HEK293 (cell line): Measurements from ENCODE around the gene SEMA3G.

Source experiments
- CTCF ChIA-PET: fragments of 350-600 bp; formaldehyde crosslinking; extraction: SDS; loops from one replicate; lab custom pipeline; 2021; ENCODE audit warnings: antibody characterized with exemption; lab: Yijun Ruan, JAX
- POLR2A ChIA-PET: fragments of 300-600 bp; formaldehyde crosslinking; extraction: SDS; loops from one replicate; lab custom pipeline; 2020; ENCODE audit warnings: antibody characterized with exemption, inconsistent platforms; lab: Yijun Ruan, JAX
- H3K27ac ChIP-seq: fragments of 200-500 bp; sonication (Bioruptor generic); 2 replicates; pipeline ENCODE4 v1.5.1; 2014; ENCODE audit warnings: low read depth, low read length, control low read depth, inconsistent platforms; ENCODE audit errors: extremely low read depth
- H3K36me3 ChIP-seq, 2 experiments: fragments of 200-500 bp in 1 of 2; sonication (Bioruptor generic) in 1 of 2; 1 replicate in 1 of 2; 2 replicates in 1 of 2; pipeline ENCODE4 v1.5.1; 2014 to 2017; ENCODE audit warnings: inconsistent platforms in 2 of 2, low read length in 2 of 2; ENCODE audit not compliant: control insufficient read depth in 2 of 2, insufficient read depth in 1 of 2
- H3K4me1 ChIP-seq: fragments of 200-500 bp; sonication (Bioruptor generic); 2 replicates; pipeline ENCODE4 v1.5.1; 2014; ENCODE audit warnings: mild to moderate bottlenecking, low read length, inconsistent platforms; ENCODE audit not compliant: control insufficient read depth, insufficient read depth
- H3K4me3 ChIP-seq: 2 replicates; pipeline ENCODE4 v1.5.1; 2011; ENCODE audit warnings: low read depth, mild to moderate bottlenecking, control low read depth, low read length, moderate library complexity
- H3K9me3 ChIP-seq: fragments of 200-500 bp; sonication (Bioruptor generic); 2 replicates; pipeline ENCODE4 v1.5.1; 2014; ENCODE audit warnings: low read depth, low read length, inconsistent platforms; ENCODE audit not compliant: control insufficient read depth, insufficient read depth
- BCL11A ChIP-seq: fragments of 450-650 bp; formaldehyde crosslinking; IDR thresholded peaks from 2 replicates; pipeline ENCODE4 v1.5.1; 2016; ENCODE audit warnings: low read depth, missing biosample characterization, missing genetic modification characterization
- GLI4 ChIP-seq: fragments of 450-650 bp; formaldehyde crosslinking; IDR thresholded peaks from 2 replicates; pipeline ENCODE4 v1.5.1; 2016; ENCODE audit warnings: missing biosample characterization, missing genetic modification characterization
- KLF7 ChIP-seq: fragments of 450-650 bp; formaldehyde crosslinking; IDR thresholded peaks from 2 replicates; pipeline ENCODE4 v1.5.1; 2016; ENCODE audit warnings: missing biosample characterization, missing genetic modification characterization, borderline replicate concordance
- REST ChIP-seq: fragments of 450-650 bp; formaldehyde crosslinking; IDR thresholded peaks from 2 replicates; pipeline ENCODE4 v1.5.1; 2016; ENCODE audit warnings: missing biosample characterization, missing genetic modification characterization
- SP2 ChIP-seq: fragments of 450-650 bp; formaldehyde crosslinking; IDR thresholded peaks from 2 replicates; pipeline ENCODE4 v1.5.1; 2016; ENCODE audit warnings: missing biosample characterization, missing genetic modification characterization
- ZBTB8A ChIP-seq: fragments of 450-650 bp; formaldehyde crosslinking; IDR thresholded peaks from 2 replicates; pipeline ENCODE4 v1.5.1; 2016; ENCODE audit warnings: missing biosample characterization, missing genetic modification characterization
- ZFP69B ChIP-seq: fragments of 450-650 bp; formaldehyde crosslinking; IDR thresholded peaks from 2 replicates; pipeline ENCODE4 v1.5.1; 2016; ENCODE audit warnings: missing biosample characterization, missing genetic modification characterization
- ZNF175 ChIP-seq: fragments of 450-650 bp; formaldehyde crosslinking; IDR thresholded peaks from 2 replicates; pipeline ENCODE4 v1.5.1; 2016; ENCODE audit warnings: missing biosample characterization, missing genetic modification characterization
- ZNF202 ChIP-seq: fragments of 450-650 bp; formaldehyde crosslinking; IDR thresholded peaks from 2 replicates; pipeline ENCODE4 v1.5.1; 2016; ENCODE audit warnings: missing biosample characterization, missing genetic modification characterization, borderline replicate concordance
- ZNF223 ChIP-seq: fragments of 450-650 bp; formaldehyde crosslinking; IDR thresholded peaks from 2 replicates; pipeline ENCODE4 v1.5.1; 2016; ENCODE audit warnings: missing biosample characterization, missing genetic modification characterization
- ZNF302 ChIP-seq: fragments of 450-650 bp; formaldehyde crosslinking; IDR thresholded peaks from 2 replicates; pipeline ENCODE4 v1.5.1; 2016; ENCODE audit warnings: missing biosample characterization, missing genetic modification characterization, low read depth
- ZNF398 ChIP-seq: fragments of 450-650 bp; formaldehyde crosslinking; IDR thresholded peaks from 2 replicates; pipeline ENCODE4 v1.5.1; 2017; ENCODE audit warnings: missing biosample characterization, missing genetic modification characterization
- ZNF449 ChIP-seq: fragments of 450-650 bp; formaldehyde crosslinking; IDR thresholded peaks from 2 replicates; pipeline ENCODE4 v1.5.1; 2017; ENCODE audit warnings: missing biosample characterization, mild to moderate bottlenecking, missing genetic modification characterization, moderate library complexity
- ZNF585B ChIP-seq: fragments of 450-650 bp; formaldehyde crosslinking; IDR thresholded peaks from 2 replicates; pipeline ENCODE4 v1.5.1; 2016; ENCODE audit warnings: missing biosample characterization, missing genetic modification characterization
- ZNF596 ChIP-seq: fragments of 450-650 bp; IDR thresholded peaks from 2 replicates; pipeline ENCODE4 v1.5.0; 2018; ENCODE audit warnings: missing biosample characterization, mild to moderate bottlenecking, missing genetic modification characterization, moderate library complexity
- ZNF610 ChIP-seq: fragments of 450-650 bp; formaldehyde crosslinking; IDR thresholded peaks from 2 replicates; pipeline ENCODE4 v1.5.1; 2016; ENCODE audit warnings: missing biosample characterization, missing genetic modification characterization, borderline replicate concordance
- ZNF658 ChIP-seq: fragments of 450-650 bp; formaldehyde crosslinking; IDR thresholded peaks from 2 replicates; pipeline ENCODE4; 2016; ENCODE audit warnings: missing biosample characterization, missing genetic modification characterization
- ZNF707 ChIP-seq: fragments of 450-650 bp; formaldehyde crosslinking; IDR thresholded peaks from 2 replicates; pipeline ENCODE4 v1.5.1; 2016; ENCODE audit warnings: missing biosample characterization, missing genetic modification characterization
- ZNF76 ChIP-seq: fragments of 450-650 bp; formaldehyde crosslinking; IDR thresholded peaks from 2 replicates; pipeline ENCODE4; 2016; ENCODE audit warnings: low read depth, missing biosample characterization, missing genetic modification characterization, borderline replicate concordance
- ZNF785 ChIP-seq: fragments of 450-650 bp; formaldehyde crosslinking; IDR thresholded peaks from 2 replicates; pipeline ENCODE4 v1.5.1; 2016; ENCODE audit warnings: missing biosample characterization, missing genetic modification characterization
- ZNF791 ChIP-seq: fragments of 450-650 bp; formaldehyde crosslinking; IDR thresholded peaks from 2 replicates; pipeline ENCODE4 v1.5.1; 2016; ENCODE audit warnings: missing biosample characterization, missing genetic modification characterization

The SEMA3G gene

GRCh38 chr3:52400275-52400793 is 44.6 kb downstream of the SEMA3G start (continued):
- TF ChIP-seq ZNF398 (no peak), ZNF202 (tag by site-specific recombination) (no peak), ZNF302 (tag by site-specific recombination) (no peak), ZNF585B (no peak), ZNF596 (no peak), ZNF223 (tag by site-specific recombination) (no peak), ZBTB8A (no peak)

- peaks cover 0 to 60% of the 10 kb centered on the region in 2 experiments; a peak in 1 of 3 replicates for H3K36me3 ChIP-seq
- no peaks in the 10 kb centered on the region for H3K9me3 ChIP-seq
- TF ChIP-seq ZNF449: peak; percentile 86
- no peak for TF ChIP-seq ZFP69B (tag by site-specific recombination)
- TF ChIP-seq ZNF76 (tag by site-specific recombination): no peak
- no peaks in the 10 kb centered on the region for H3K4me1 ChIP-seq
- CTCF ChIA-PET: no interaction called here
- no peak overlapping the region for H3K27ac ChIP-seq
- POLR2A ChIA-PET: no interaction called here
- H3K4me3 ChIP-seq: no peak overlapping the region
Measured at GRCh38 chr3:52399593-52399992, 45.3 kb downstream of the SEMA3G start.

GRCh38 chr3:52399131-52399530 is 45.8 kb downstream of the SEMA3G start:
- CTCF ChIA-PET: interaction anchor here (0.5 kb wide), 1 partner anchor 397 kb away, joined by 3 read pairs; no protein-coding TSS in a partner anchor
- Histone ChIP-seq H3K36me3 (peaks cover 0 to 56% of the 10 kb centered on the region in 2 experiments; a peak in 1 of 3 replicates), H3K9me3 (no peaks in the 10 kb centered on the region), H3K27ac (no peak overlapping the region), H3K4me1 (no peaks in the 10 kb centered on the region), H3K4me3 (no peak overlapping the region)
- TF ChIP-seq ZNF791 (tag by site-specific recombination) (no peak), SP2 (tag by site-specific recombination) (no peak), ZNF658 (tag by site-specific recombination) (no peak), BCL11A (no peak), ZNF610 (tag by site-specific recombination) (no peak), ZNF785 (no peak), ZNF175 (tag by site-specific recombination) (no peak), REST (tag by site-specific recombination) (no peak), ZNF707 (tag by site-specific recombination) (no peak), KLF7 (tag by site-specific recombination) (no peak), GLI4 (tag by site-specific recombination) (no peak)
- POLR2A ChIA-PET: interaction anchor here (1.1 kb wide), 1 partner anchor 35 kb away, joined by 3 read pairs; no protein-coding TSS in a partner anchor
